AG04449 (cell line): ENCODE measurements around the gene RAP2C.

Experiments used
- CTCF ChIA-PET: fragments of 350-600 bp; formaldehyde crosslinking; extraction: SDS; loops from one replicate; lab custom pipeline; 2021; ENCODE audit warnings: antibody characterized with exemption; lab: Yijun Ruan, JAX
- POLR2A ChIA-PET: fragments of 400-600, 350-600 bp; formaldehyde crosslinking; extraction: SDS; loops from one replicate; lab custom pipeline; 2020; ENCODE audit warnings: antibody characterized with exemption, inconsistent platforms; lab: Yijun Ruan, JAX
- DNase-seq: peaks from one replicate; pipeline ENCODE4 v3.0.0-alpha.2; 2010; ENCODE audit warnings: low read depth, low spot score
- H3K4me3 ChIP-seq: 2 replicates; pipeline ENCODE4 v1.5.1; 2011; ENCODE audit warnings: low read depth, mild to moderate bottlenecking, control low read depth, low read length
- CTCF ChIP-seq: IDR thresholded peaks from one replicate; pipeline ENCODE4 v1.5.1; 2011; ENCODE audit warnings: mild to moderate bottlenecking, moderate library complexity, low read length, control low read depth, inconsistent platforms; ENCODE audit not compliant: insufficient read depth; ENCODE audit errors: missing control alignments

RAP2C gene

GRCh38 chrX:132207996-132208395, 11.3 kb downstream of the RAP2C start:
- no peak overlapping the region for H3K4me3 ChIP-seq
- DNase-seq, result no peak
- CTCF ChIA-PET, result interaction anchor here (1.2 kb wide), 1 partner anchor 11 kb away, joined by 4 read pairs; the partner anchor contains the start of gene RAP2C
- POLR2A ChIA-PET, result no interaction called here
- TF ChIP-seq CTCF, result no peak

- no peak for TF ChIP-seq CTCF
- H3K4me3 ChIP-seq, result no peak overlapping the region
- POLR2A ChIA-PET, result no interaction called here
- CTCF ChIA-PET, result interaction anchor here (1.0 kb wide), 1 partner anchor 365 kb away, joined by 3 read pairs; no protein-coding TSS in a partner anchor
- no peak for DNase-seq
These were observed 13.0 kb downstream of the RAP2C start for GRCh38 chrX:132206259-132206658.

- CTCF ChIA-PET, result no interaction called here
- POLR2A ChIA-PET, result no interaction called here
These were observed 14.6 kb downstream of the RAP2C start for GRCh38 chrX:132204629-132205028.

GRCh38 chrX:132200976-132201375, 18.3 kb downstream of the RAP2C start:
- H3K4me3 ChIP-seq, result no peak overlapping the region
- ChIA-PET CTCF (interaction anchor here (3.5 kb wide), 1 partner anchor 18 kb away, joined by 13 read pairs; the partner anchor contains the start of gene RAP2C), POLR2A (interaction anchor here (0.7 kb wide), 1 partner anchor 99 kb away, joined by 3 read pairs; no protein-coding TSS in a partner anchor)
- no peak for DNase-seq
- TF ChIP-seq CTCF, result no peak

More at GRCh38 chrX:132204629-132205028, 14.6 kb downstream of the RAP2C start:
- no peak for DNase-seq
- H3K4me3 ChIP-seq, result no peak overlapping the region
- TF ChIP-seq CTCF, result no peak

GRCh38 chrX:132199941-132200340, 19.3 kb downstream of the RAP2C start:
- ChIA-PET POLR2A (no interaction called here), CTCF (interaction anchor here (3.5 kb wide), 1 partner anchor 20 kb away, joined by 13 read pairs; the partner anchor contains the start of gene RAP2C)

More at GRCh38 chrX:132199941-132200340, 19.3 kb downstream of the RAP2C start:
- no peak for TF ChIP-seq CTCF
- DNase-seq, result no peak
- H3K4me3 ChIP-seq, result no peak overlapping the region
